GM12878 (cell line): ENCODE data around the gene MYPN.

ENCODE experiments used
- CTCF ChIP-seq, 3 experiments: IDR thresholded peaks in 2 of 3; conservative IDR thresholded peaks in 1 of 3; 2 replicates each; pipeline ENCODE4 v1.5.1; 2011; ENCODE audit warnings: low read depth in 3 of 3, low read length in 3 of 3, mild to moderate bottlenecking in 3 of 3, control low read depth in 2 of 3, moderate library complexity in 2 of 3, inconsistent platforms in 1 of 3, mixed read lengths in 1 of 3; ENCODE audit not compliant: control insufficient read depth in 2 of 3, insufficient read depth in 1 of 3; ENCODE audit errors: extremely low read depth in 1 of 3
- EP300 ChIP-seq, 2 experiments: fragments of 150-350 bp in 1 of 2; IDR thresholded peaks; 2 replicates each; pipeline ENCODE4 v1.6.1; 2011 to 2012; ENCODE audit warnings: low read depth in 2 of 2, low read length in 2 of 2, borderline replicate concordance in 1 of 2, improper control_type of control experiment in 1 of 2, inconsistent platforms in 1 of 2; ENCODE audit not compliant: control insufficient read depth in 1 of 2
- POLR2AphosphoS5 ChIP-seq: IDR thresholded peaks from 2 replicates; pipeline ENCODE4 v1.6.1; 2011; ENCODE audit warnings: mild to moderate bottlenecking, low read length, inconsistent platforms
- SUZ12 ChIP-seq: fragments of 200-600 bp; sonication (generic); IDR thresholded peaks from one replicate; pipeline ENCODE4 v1.6.1; 2018; ENCODE audit warnings: antibody characterized with exemption, mild to moderate bottlenecking; ENCODE audit not compliant: unreplicated experiment
- ZNF207 ChIP-seq: fragments of 450-650 bp; IDR thresholded peaks from 2 replicates; pipeline ENCODE4 v1.6.1; 2014; ENCODE audit warnings: antibody characterized with exemption, mild to moderate bottlenecking, borderline replicate concordance

GRCh38 chr10:68179016-68179415 is 69.7 kb downstream of the MYPN start:
- TF ChIP-seq EP300 (IDR thresholded peaks at IDR 0.05; ENCODE audit: borderline replicate concordance in 1 of 2, control insufficient read depth in 1 of 2, low read depth in 2 of 2, low read length in 2 of 2) (no peak), CTCF (IDR thresholded peaks at IDR 0.05 in 2 of 3, conservative IDR thresholded peaks at IDR 0.05 in 1 of 3; ENCODE audit: control insufficient read depth in 2 of 3, extremely low read depth in 1 of 3, insufficient read depth in 1 of 3, low read depth in 3 of 3, low read length in 3 of 3) (no peak), POLR2AphosphoS5 (no peak), SUZ12 (no peak), ZNF207 (no peak)
